Stimulated activated naive B cell treated with anti-CD40 and anti-IgM and Interleukin-4, amounts not matched to agents 10 μg/mL and 1 μg/mL and 100 μg/mL, for 72 hours (primary cell): ENCODE data around the gene LPP.

Experiments
- ATAC-seq, 2 donors: fragments of 150-1000 bp; cut with Tn5 transposase; replicated peaks; 2 replicates each; pipeline ENCODE4 v1.10.0; 2021; ENCODE audit warnings: moderate library complexity in 1 of 2
- DNase-seq: peaks from one replicate; pipeline ENCODE4 v3.0.0; 2021
- H3K27ac Mint-ChIP-seq: one replicate; pipeline ENCODE4 v1.8.0; 2022; ENCODE audit warnings: mild to moderate bottlenecking, mixed read lengths
- H3K27me3 Mint-ChIP-seq, 2 donors: one replicate each; pipeline ENCODE4 v1.8.0; 2022; ENCODE audit warnings: mixed read lengths in 2 of 2
- H3K36me3 Mint-ChIP-seq, 2 donors: one replicate each; pipeline ENCODE4 v1.8.0; 2022; ENCODE audit warnings: mixed read lengths in 2 of 2, mild to moderate bottlenecking in 1 of 2
- H3K4me1 Mint-ChIP-seq, 2 donors: one replicate each; pipeline ENCODE4 v1.8.0; 2022; ENCODE audit warnings: mixed read lengths in 2 of 2, mild to moderate bottlenecking in 1 of 2
- H3K4me3 Mint-ChIP-seq, 2 donors: one replicate each; pipeline ENCODE4 v1.8.0; 2022; ENCODE audit warnings: mild to moderate bottlenecking in 2 of 2, mixed read lengths in 2 of 2, moderate library complexity in 1 of 2
- H3K9me3 Mint-ChIP-seq, 2 donors: one replicate each; pipeline ENCODE4 v1.8.0; 2022; ENCODE audit warnings: mixed read lengths in 2 of 2, mild to moderate bottlenecking in 1 of 2

The LPP gene

GRCh38 chr3:188154014-188154808, at the start of gene LPP:
LPP (plus strand) TSS chr3:188154157; CDS start chr3:188406121, 251,964 bp downstream.
- Mint-ChIP-seq H3K36me3 (peaks cover 12 to 23% of the 10 kb centered on the region in 2 donors), H3K9me3 (peaks cover 0 to under 1% of the 10 kb centered on the region in 2 donors), H3K27me3 (no peaks in the 10 kb centered on the region), H3K4me1 (peaks cover 50 to 75% of the 10 kb centered on the region in 2 donors), H3K27ac (peak within 1 kb of the TSS; percentile 97), H3K4me3 (peak within 1 kb of the TSS; percentile 95 to 98)
- DNase-seq (peak; percentile 87), ATAC-seq (peak; percentile 83 to 89)

- H3K27ac Mint-ChIP-seq = no peak overlapping the region
- H3K27me3 Mint-ChIP-seq = no peaks in the 10 kb centered on the region
- H3K36me3 Mint-ChIP-seq = no peaks in the 10 kb centered on the region
- H3K9me3 Mint-ChIP-seq = peaks cover 0 to 3% of the 10 kb centered on the region in 2 donors
- no peak overlapping the region for H3K4me3 Mint-ChIP-seq
- ATAC-seq (no peak), DNase-seq (no peak)
- H3K4me1 Mint-ChIP-seq = peaks cover 15 to 39% of the 10 kb centered on the region in 2 donors
Observed at GRCh38 chr3:188106006-188106405, 48.0 kb upstream of the LPP start.

- no peaks in the 10 kb centered on the region for H3K36me3 Mint-ChIP-seq
- peaks cover 0 to under 1% of the 10 kb centered on the region in 2 donors for H3K9me3 Mint-ChIP-seq
- H3K4me1 Mint-ChIP-seq = peaks cover 15 to 39% of the 10 kb centered on the region in 2 donors
- H3K27ac Mint-ChIP-seq = no peak overlapping the region
- no peak overlapping the region for H3K4me3 Mint-ChIP-seq
- no peaks in the 10 kb centered on the region for H3K27me3 Mint-ChIP-seq
- ATAC-seq (no peak), DNase-seq (no peak)
Observed at GRCh38 chr3:188106454-188106853, 47.5 kb upstream of the LPP start.

- peaks cover 15 to 39% of the 10 kb centered on the region in 2 donors for H3K4me1 Mint-ChIP-seq
- H3K27ac Mint-ChIP-seq = peak overlapping the region; percentile 59
- H3K27me3 Mint-ChIP-seq = no peaks in the 10 kb centered on the region
- H3K36me3 Mint-ChIP-seq = no peaks in the 10 kb centered on the region
- no peaks in the 10 kb centered on the region for H3K9me3 Mint-ChIP-seq
- no peak overlapping the region for H3K4me3 Mint-ChIP-seq
- DNase-seq = no peak
- no peak for ATAC-seq
Observed at GRCh38 chr3:188106887-188107830, 46.8 kb upstream of the LPP start.

- H3K4me1 Mint-ChIP-seq = peaks cover 17 to 34% of the 10 kb centered on the region in 2 donors
- peak overlapping the region; percentile 9 for H3K27ac Mint-ChIP-seq
- no peaks in the 10 kb centered on the region for H3K36me3 Mint-ChIP-seq
- DNase-seq = no peak
- H3K4me3 Mint-ChIP-seq = peak overlapping the region in 1 of 2 donors; percentile 3
- peak; percentile 77 to 87 for ATAC-seq
- H3K27me3 Mint-ChIP-seq = no peaks in the 10 kb centered on the region
- H3K9me3 Mint-ChIP-seq = no peaks in the 10 kb centered on the region
Observed at GRCh38 chr3:188108703-188109412, 45.1 kb upstream of the LPP start.

GRCh38 chr3:188111002-188111584, 42.9 kb upstream of the LPP start:
- H3K4me3 Mint-ChIP-seq = no peak overlapping the region
- peaks cover 17 to 27% of the 10 kb centered on the region in 2 donors for H3K4me1 Mint-ChIP-seq
- no peak for DNase-seq
- no peak overlapping the region for H3K27ac Mint-ChIP-seq
- no peaks in the 10 kb centered on the region for H3K27me3 Mint-ChIP-seq
- H3K36me3 Mint-ChIP-seq = no peaks in the 10 kb centered on the region
- no peak for ATAC-seq
- no peaks in the 10 kb centered on the region for H3K9me3 Mint-ChIP-seq

- Mint-ChIP-seq H3K36me3 (no peaks in the 10 kb centered on the region), H3K27ac (peak overlapping the region; percentile 22), H3K9me3 (no peaks in the 10 kb centered on the region), H3K4me1 (peaks cover 12 to 18% of the 10 kb centered on the region in 2 donors), H3K27me3 (no peaks in the 10 kb centered on the region), H3K4me3 (no peak overlapping the region)
- no peak for ATAC-seq
- no peak for DNase-seq
Observed at GRCh38 chr3:188113756-188114155, 40.2 kb upstream of the LPP start.

- no peak overlapping the region for H3K4me3 Mint-ChIP-seq
- DNase-seq = no peak
- no peak for ATAC-seq
- peaks cover 16 to 32% of the 10 kb centered on the region in 2 donors for H3K4me1 Mint-ChIP-seq
- no peaks in the 10 kb centered on the region for H3K27me3 Mint-ChIP-seq
- H3K27ac Mint-ChIP-seq = no peak overlapping the region
- no peaks in the 10 kb centered on the region for H3K9me3 Mint-ChIP-seq
- no peaks in the 10 kb centered on the region for H3K36me3 Mint-ChIP-seq
Observed at GRCh38 chr3:188119846-188120245, 34.1 kb upstream of the LPP start.

GRCh38 chr3:188122571-188123169, 31.3 kb upstream of the LPP start:
- Mint-ChIP-seq H3K9me3 (no peaks in the 10 kb centered on the region), H3K4me1 (peaks cover 16 to 34% of the 10 kb centered on the region in 2 donors), H3K27me3 (no peaks in the 10 kb centered on the region), H3K27ac (peak overlapping the region; percentile 69), H3K36me3 (no peaks in the 10 kb centered on the region), H3K4me3 (peak overlapping the region in 1 of 2 donors; percentile 59)
- ATAC-seq (peak; percentile 20 to 23), DNase-seq (no peak)

- peaks cover 16 to 34% of the 10 kb centered on the region in 2 donors for H3K4me1 Mint-ChIP-seq
- ATAC-seq (peak; percentile 92 to 93), DNase-seq (no peak)
- H3K27ac Mint-ChIP-seq = peak overlapping the region; percentile 69
- no peaks in the 10 kb centered on the region for H3K9me3 Mint-ChIP-seq
- H3K36me3 Mint-ChIP-seq = no peaks in the 10 kb centered on the region
- H3K27me3 Mint-ChIP-seq = no peaks in the 10 kb centered on the region
- H3K4me3 Mint-ChIP-seq = peak overlapping the region; percentile 49 to 59
Observed at GRCh38 chr3:188123170-188123905, 30.6 kb upstream of the LPP start.

GRCh38 chr3:188124184-188124583, 29.8 kb upstream of the LPP start:
- H3K4me3 Mint-ChIP-seq = peak overlapping the region in 1 of 2 donors; percentile 36
- peak overlapping the region; percentile 88 for H3K27ac Mint-ChIP-seq

GRCh38 chr3:188125076-188125475, 28.9 kb upstream of the LPP start:
- H3K9me3 Mint-ChIP-seq = no peaks in the 10 kb centered on the region
- H3K4me1 Mint-ChIP-seq = peaks cover 14 to 34% of the 10 kb centered on the region in 2 donors
- H3K36me3 Mint-ChIP-seq = no peaks in the 10 kb centered on the region
- no peaks in the 10 kb centered on the region for H3K27me3 Mint-ChIP-seq
- H3K4me3 Mint-ChIP-seq = no peak overlapping the region
- DNase-seq (no peak), ATAC-seq (no peak)
- no peak overlapping the region for H3K27ac Mint-ChIP-seq

More at GRCh38 chr3:188124184-188124583, 29.8 kb upstream of the LPP start:
- ATAC-seq = no peak
- Mint-ChIP-seq H3K36me3 (no peaks in the 10 kb centered on the region), H3K27me3 (no peaks in the 10 kb centered on the region), H3K9me3 (no peaks in the 10 kb centered on the region), H3K4me1 (peaks cover 16 to 34% of the 10 kb centered on the region in 2 donors)
- no peak for DNase-seq

- no peaks in the 10 kb centered on the region for H3K27me3 Mint-ChIP-seq
- H3K4me3 Mint-ChIP-seq = no peak overlapping the region
- ATAC-seq (no peak), DNase-seq (no peak)
- no peaks in the 10 kb centered on the region for H3K36me3 Mint-ChIP-seq
- H3K9me3 Mint-ChIP-seq = no peaks in the 10 kb centered on the region
- peaks cover 12 to 34% of the 10 kb centered on the region in 2 donors for H3K4me1 Mint-ChIP-seq
- H3K27ac Mint-ChIP-seq = no peak overlapping the region
Observed at GRCh38 chr3:188126276-188126675, 27.7 kb upstream of the LPP start.
